CD4-positive, alpha-beta T cell treated with Interleukin-17A for 1 hour (primary cell): ENCODE data around the gene PDE1C.

Experiments
- DNase-seq: peaks from one replicate; pipeline ENCODE4 v3.0.0-alpha.2; 2020

Gene PDE1C

GRCh38 chr7:31761646-31762045 is 308.6 kb downstream of the PDE1C start:
- no peak for DNase-seq

GRCh38 chr7:31758755-31759154 is 311.5 kb downstream of the PDE1C start:
- DNase-seq: no peak

GRCh38 chr7:31751726-31752125 is 318.5 kb downstream of the PDE1C start:
- DNase-seq: no peak

GRCh38 chr7:31748084-31748483 is 322.1 kb downstream of the PDE1C start:
- DNase-seq: no peak

GRCh38 chr7:31747553-31747952 is 322.7 kb downstream of the PDE1C start:
- DNase-seq: no peak

- DNase-seq: peak; percentile 33
Measured at GRCh38 chr7:31744294-31744874, 325.8 kb downstream of the PDE1C start.

- DNase-seq: no peak
Measured at GRCh38 chr7:31741852-31742251, 328.4 kb downstream of the PDE1C start.

- DNase-seq: peak; percentile 3
Measured at GRCh38 chr7:31735991-31736982, 333.9 kb downstream of the PDE1C start.

- no peak for DNase-seq
Measured at GRCh38 chr7:31734456-31734855, 335.8 kb downstream of the PDE1C start.

GRCh38 chr7:31729195-31729804 is 340.9 kb downstream of the PDE1C start:
- DNase-seq: no peak

- no peak for DNase-seq
Measured at GRCh38 chr7:31724696-31725095, 345.5 kb downstream of the PDE1C start.

GRCh38 chr7:31720366-31720765 is 349.8 kb downstream of the PDE1C start:
- no peak for DNase-seq

- no peak for DNase-seq
Measured at GRCh38 chr7:31716355-31716754, 353.9 kb downstream of the PDE1C start.

GRCh38 chr7:31710171-31710570 is 360.0 kb downstream of the PDE1C start:
- no peak for DNase-seq

GRCh38 chr7:31707089-31707488 is 363.1 kb downstream of the PDE1C start:
- DNase-seq: no peak

GRCh38 chr7:31705377-31705776 is 364.8 kb downstream of the PDE1C start:
- no peak for DNase-seq

- no peak for DNase-seq
Measured at GRCh38 chr7:31702354-31702753, 367.9 kb downstream of the PDE1C start.
